GM12875 (cell line): ENCODE measurements around the gene CDK5R1.

Experiments used
- H3K4me3 ChIP-seq: one replicate; pipeline ENCODE4 v1.5.1; 2011; ENCODE audit warnings: low read depth, low read length, control low read depth
- CTCF ChIP-seq: IDR thresholded peaks from 2 replicates; pipeline ENCODE4 v1.5.1; 2011; ENCODE audit warnings: low read depth, mild to moderate bottlenecking, control low read depth, inconsistent platforms, low read length, moderate library complexity, borderline replicate concordance; ENCODE audit not compliant: insufficient read depth

Gene CDK5R1

GRCh38 chr17:32487473-32488176, 832 bp downstream of the CDK5R1 start:
- no peak for TF ChIP-seq CTCF
- H3K4me3 ChIP-seq = peak overlapping the region; percentile 92

- no peak for TF ChIP-seq CTCF
- H3K4me3 ChIP-seq = peak overlapping the region; percentile 92
These were observed 1.4 kb downstream of the CDK5R1 start for GRCh38 chr17:32488177-32488542.

- H3K4me3 ChIP-seq = peak overlapping the region; percentile 92
- TF ChIP-seq CTCF = no peak
These were observed 1.9 kb downstream of the CDK5R1 start for GRCh38 chr17:32488604-32489180.

- no peak for TF ChIP-seq CTCF
- peak overlapping the region; percentile 92 for H3K4me3 ChIP-seq
These were observed 2.7 kb downstream of the CDK5R1 start for GRCh38 chr17:32489320-32490100.

GRCh38 chr17:32490101-32490482, 3.3 kb downstream of the CDK5R1 start:
- peak overlapping the region; percentile 92 for H3K4me3 ChIP-seq
- no peak for TF ChIP-seq CTCF

- no peak for TF ChIP-seq CTCF
- peak overlapping the region; percentile 64 for H3K4me3 ChIP-seq
These were observed 4.8 kb downstream of the CDK5R1 start for GRCh38 chr17:32491371-32492263.
